ENCODE measurements around the gene MYRF. TPM values are rescaled to one million over a fixed set of nuclear protein-coding genes. Genes with fewer than 3 reads are reported as not detected.
A peak's percentile ranks its signal among the peaks of the same experiment; 100 is the strongest.

The MYRF gene
- total and polyA plus RNA-seq, 9 of the 15 experiments (the other 6 are each of a cell fraction or from before 2014, with no cell fraction given) = 2.3 to 25.8 (median 7.1) TPM

GRCh38 chr11:61814958-61815789 is 62.7 kb downstream of the MYRF start:
- FAIRE-seq (peak; percentile 86), ATAC-seq (peak; percentile 90), DNase-seq (ENCODE audit: extremely low read depth in 1 of 4, low spot score in 3 of 4) (peak; percentile 90 to 99 (median 94))
- in situ Hi-C loops (cut with MboI) (no loop called here), intact Hi-C loops (cut with micrococcal nuclease) (loop anchor here (1.0 to 2.0 kb wide), 2 partner anchors 56 to 156 kb away; no protein-coding TSS in a partner anchor)
- Histone ChIP-seq H2AFZ (ENCODE audit: low read depth, low read length) (peak overlapping the region; percentile 65), H3K9me1 (ENCODE audit: control insufficient read depth, insufficient read depth, low read length) (no peaks in the 10 kb centered on the region), H3K9me3 (replicated peaks; ENCODE audit: control insufficient read depth, insufficient read depth, low read depth, low read length) (no peaks in the 10 kb centered on the region), H3K79me2 (ENCODE audit: control insufficient read depth, insufficient read depth, low read length) (peaks cover 74% of the 10 kb centered on the region), H3K36me3 (ENCODE audit: control insufficient read depth, insufficient read depth, low read length) (peaks cover 50% of the 10 kb centered on the region), H3K27me3 (ENCODE audit: control insufficient read depth in 2 of 2, insufficient read depth in 2 of 2, low read length in 2 of 2) (no peaks in the 10 kb centered on the region; a peak in 1 of 5 replicates), H3K27ac (ENCODE audit: extremely low read depth, low read depth, low read length) (peak overlapping the region; percentile 98), H3K4me2 (ENCODE audit: insufficient read depth, low read length) (peak overlapping the region; percentile 97), H3K4me3 (peak overlapping the region; percentile 64), H3K4me1 (replicated peaks in 1 of 2; ENCODE audit: control insufficient read depth in 2 of 2, insufficient read depth in 2 of 2, low read length in 2 of 2) (peaks cover 30 to 49% of the 10 kb centered on the region in 2 experiments; a peak in 4 of 5 replicates), H3K9ac (ENCODE audit: insufficient read depth in 1 of 2, low read depth in 2 of 2, low read length in 2 of 2) (peak overlapping the region; percentile 98 to 99), H4K20me1 (replicated peaks; ENCODE audit: control insufficient read depth, insufficient read depth, low read length) (no peaks in the 10 kb centered on the region)
- TSS peak; percentile 52 for BruUV-seq (replicated peaks)
- under 1% methylated on average over 56 of the region's 66 CpGs for WGBS (ENCODE audit: insufficient coverage, low coverage, missing lambda C conversion rate)
- POLR2A ChIA-PET = interaction anchor here (0.5 to 6.8 kb wide), 27 partner anchors 8 to 328 kb away, joined by 3 to 97 read pairs (median 4); partner anchors contain the start of gene FEN1
- CTCF ChIA-PET (ENCODE audit: low intra/inter-chr PET ratio) = no interaction called here
- peak; percentile 73 for TF ChIP-seq TAF9B (IDR thresholded peaks at IDR 0.05; ENCODE audit: partially characterized antibody)
- TF ChIP-seq CCNT2 (IDR thresholded peaks at IDR 0.05; ENCODE audit: borderline replicate concordance, extremely low read depth, insufficient read length, low read depth, low read length) = peak; percentile 92
- peak; percentile 70 for TF ChIP-seq BHLHE40 (IDR thresholded peaks at IDR 0.05; ENCODE audit: low read length)
- TF ChIP-seq ATF3 (IDR thresholded peaks at IDR 0.05) = no peak
- 0 out of 2 replicates have a peak, but pooled peaks have one; percentile 41 for TF ChIP-seq ATF3 (CRISPR knock-in tag; conservative IDR thresholded peaks at IDR 0.05)
- peak; percentile 92 for TF ChIP-seq CEBPB (tag; IDR thresholded peaks at IDR 0.05)
- TF ChIP-seq SMAD4 (CRISPR knock-in tag; conservative IDR thresholded peaks at IDR 0.05) = peak; percentile 60
- TF ChIP-seq, protein P1, sequence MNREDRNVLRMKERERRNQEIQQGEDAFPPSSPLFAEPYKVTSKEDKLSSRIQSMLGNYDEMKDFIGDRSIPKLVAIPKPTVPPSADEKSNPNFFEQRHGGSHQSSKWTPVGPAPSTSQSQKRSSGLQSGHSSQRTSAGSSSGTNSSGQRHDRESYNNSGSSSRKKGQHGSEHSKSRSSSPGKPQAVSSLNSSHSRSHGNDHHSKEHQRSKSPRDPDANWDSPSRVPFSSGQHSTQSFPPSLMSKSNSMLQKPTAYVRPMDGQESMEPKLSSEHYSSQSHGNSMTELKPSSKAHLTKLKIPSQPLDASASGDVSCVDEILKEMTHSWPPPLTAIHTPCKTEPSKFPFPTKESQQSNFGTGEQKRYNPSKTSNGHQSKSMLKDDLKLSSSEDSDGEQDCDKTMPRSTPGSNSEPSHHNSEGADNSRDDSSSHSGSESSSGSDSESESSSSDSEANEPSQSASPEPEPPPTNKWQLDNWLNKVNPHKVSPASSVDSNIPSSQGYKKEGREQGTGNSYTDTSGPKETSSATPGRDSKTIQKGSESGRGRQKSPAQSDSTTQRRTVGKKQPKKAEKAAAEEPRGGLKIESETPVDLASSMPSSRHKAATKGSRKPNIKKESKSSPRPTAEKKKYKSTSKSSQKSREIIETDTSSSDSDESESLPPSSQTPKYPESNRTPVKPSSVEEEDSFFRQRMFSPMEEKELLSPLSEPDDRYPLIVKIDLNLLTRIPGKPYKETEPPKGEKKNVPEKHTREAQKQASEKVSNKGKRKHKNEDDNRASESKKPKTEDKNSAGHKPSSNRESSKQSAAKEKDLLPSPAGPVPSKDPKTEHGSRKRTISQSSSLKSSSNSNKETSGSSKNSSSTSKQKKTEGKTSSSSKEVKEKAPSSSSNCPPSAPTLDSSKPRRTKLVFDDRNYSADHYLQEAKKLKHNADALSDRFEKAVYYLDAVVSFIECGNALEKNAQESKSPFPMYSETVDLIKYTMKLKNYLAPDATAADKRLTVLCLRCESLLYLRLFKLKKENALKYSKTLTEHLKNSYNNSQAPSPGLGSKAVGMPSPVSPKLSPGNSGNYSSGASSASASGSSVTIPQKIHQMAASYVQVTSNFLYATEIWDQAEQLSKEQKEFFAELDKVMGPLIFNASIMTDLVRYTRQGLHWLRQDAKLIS (CRISPR knock-in tag; IDR thresholded peaks at IDR 0.05) = no peak; the same call in 1 of the 2 replicates
- peak; percentile 65; the same call in 1 of the 2 replicates for TF ChIP-seq ZNF551 (CRISPR knock-in tag; IDR thresholded peaks at IDR 0.05)
- TF ChIP-seq LEF1 (IDR thresholded peaks at IDR 0.05) = no peak
- TF ChIP-seq NFE2L1 (tag; IDR thresholded peaks at IDR 0.05; ENCODE audit: borderline replicate concordance, low read depth) = no peak
- peak; percentile 51; the same call in 1 of the 2 replicates for TF ChIP-seq ELF2 (CRISPR knock-in tag; IDR thresholded peaks at IDR 0.05)
- TF ChIP-seq ZNF511 (CRISPR knock-in tag; IDR thresholded peaks at IDR 0.05) = peak; percentile 37; the same call in 1 of the 2 replicates
- 0 out of 2 replicates have a peak, but pooled peaks have one; percentile 5 for TF ChIP-seq TCF7 (IDR thresholded peaks at IDR 0.05; ENCODE audit: borderline replicate concordance)
- TF ChIP-seq NCOR1 (IDR thresholded peaks at IDR 0.05) = peak; percentile 47
- peak; percentile 49; the same call in 1 of the 2 replicates for TF ChIP-seq ZNF780A (CRISPR knock-in tag; IDR thresholded peaks at IDR 0.05)

Measured in K562 (cell line).